Testis (tissue), 3 donors: ENCODE data around the gene CD101. TPM values are rescaled to one million over a fixed set of nuclear protein-coding genes. Genes with fewer than 3 reads are reported as not detected.

Experiments
- DNase-seq: peaks from one replicate; pipeline ENCODE4 v3.0.0-alpha.2; 2019
- H3K27ac ChIP-seq, 2 donors: fragments of 200-600 bp; sonication (generic); one replicate each; pipeline ENCODE4 v1.5.1; 2019
- H3K27me3 ChIP-seq: fragments of 200-600 bp; sonication (generic); one replicate; pipeline ENCODE4 v1.5.1; 2019
- H3K36me3 ChIP-seq: fragments of 200-600 bp; sonication (generic); one replicate; pipeline ENCODE4 v1.5.1; 2017; ENCODE audit warnings: low read depth; ENCODE audit errors: missing control alignments
- H3K4me1 ChIP-seq: fragments of 200-600 bp; sonication (generic); one replicate; pipeline ENCODE4 v1.5.1; 2019
- H3K4me3 ChIP-seq, 2 donors: fragments of 200-600 bp; sonication (generic); one replicate each; pipeline ENCODE4 v1.5.1; 2017 to 2019
- H3K9me3 ChIP-seq: fragments of 200-600 bp; sonication (generic); one replicate; pipeline ENCODE4 v1.5.1; 2017
- POLR2A ChIP-seq: fragments of 450-650 bp; IDR thresholded peaks from one replicate; pipeline ENCODE4 v1.6.1; 2017; ENCODE audit warnings: antibody characterized with exemption, mild to moderate bottlenecking, moderate library complexity
- WGBS, 2 donors: methylation state at CpG; one replicate each; pipeline ENCODE4 v1.1.5; 2018; 5-methylcytosine and 5-hydroxymethylcytosine counted together
- intact Hi-C: fragments of 100-400 bp; cut with DNase I; formaldehyde crosslinking; loops from one replicate; pipeline ENCODE4 v1.15.1; 2023; ENCODE audit warnings: low total_unique reads
- polyA plus RNA-seq: library from polyadenylated mRNA; stranded (reverse); fragments of 350-450 nt; fragmentation: Illumina TruSeq; extraction: RNeasy Lipid Tissue Mini Kit (QIAGEN cat#74804); gene quantifications from one replicate; pipeline ENCODE4 v1.2.3, GENCODE V29; 2014; ENCODE audit warnings: low read depth, low replicate concordance; ENCODE audit not compliant: insufficient read depth
- total RNA-seq, 2 donors: library from RNA; depleted of rRNA; stranded (reverse); fragments of >200 nt; gene quantifications; one replicate each; pipeline ENCODE4 v1.2.3, GENCODE V29; 2016
- TF ChIP-seq, protein P1 (sequence below), 3 experiments: fragments of 450-650 bp in 2 of 3; fragments of 200-600 bp in 1 of 3; sonication (generic) in 1 of 3; IDR thresholded peaks; one replicate each; pipeline ENCODE4 v1.5.1; 2016 to 2019; ENCODE audit warnings: antibody characterized with exemption in 3 of 3, mild to moderate bottlenecking in 2 of 3, moderate library complexity in 1 of 3

CD101 gene
- total and polyA plus RNA-seq, 3 donors from 2014 or later: 0.79 to 1.4 (median 1.2) TPM

DNA sequence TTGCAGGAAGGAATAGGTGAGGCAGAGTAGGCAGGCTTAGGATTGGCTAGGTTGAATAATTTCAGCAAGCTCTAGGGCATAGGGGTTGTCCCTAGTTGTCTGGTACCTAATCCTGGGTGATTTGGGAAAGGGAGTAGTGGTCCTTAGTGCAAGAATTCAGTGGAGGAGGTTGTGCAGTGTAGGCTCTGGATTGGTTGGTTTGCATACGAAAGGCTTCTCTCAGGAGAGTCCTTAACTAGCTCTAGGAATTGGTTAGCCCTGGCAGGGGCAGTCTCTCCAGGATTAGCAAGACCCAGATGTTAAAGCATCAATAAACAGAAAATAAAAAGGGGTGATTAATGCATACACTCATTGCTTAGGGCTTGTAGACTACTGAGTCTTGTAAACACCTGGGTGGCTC is 9.6 kb upstream of the CD101 start:
- Histone ChIP-seq H3K27me3 (no peaks in the 10 kb centered on the region), H3K9me3 (no peaks in the 10 kb centered on the region), H3K4me3 (no peak overlapping the region), H3K36me3 (no peaks in the 10 kb centered on the region), H3K4me1 (no peaks in the 10 kb centered on the region), H3K27ac (no peak overlapping the region)
- no peak for DNase-seq
- TF ChIP-seq POLR2A: no peak
- intact Hi-C loops: no loop called here
- WGBS, 2 donors: 93 to 100% methylated on average over 1 of the region's 1 CpG

DNA sequence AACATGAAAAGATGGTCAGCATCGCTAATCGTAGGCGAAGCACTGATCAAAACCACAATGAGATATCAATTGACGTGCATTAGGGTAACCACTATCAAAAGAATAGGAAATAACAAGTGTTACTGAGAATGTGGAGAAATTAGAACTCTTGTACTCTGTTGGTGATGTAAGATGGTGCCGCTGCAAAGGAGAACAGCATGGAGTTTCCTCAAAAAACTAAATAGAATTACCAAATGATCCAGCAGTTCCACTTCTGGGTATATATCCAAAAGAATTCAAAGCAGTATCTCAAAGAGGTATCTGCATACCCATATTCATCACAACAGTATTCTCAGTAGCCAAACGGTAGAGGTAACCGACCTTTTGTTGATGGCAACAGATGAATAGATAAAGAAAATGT is 8.3 kb upstream of the CD101 start:
- Histone ChIP-seq H3K4me1 (no peaks in the 10 kb centered on the region), H3K9me3 (no peaks in the 10 kb centered on the region), H3K4me3 (no peak overlapping the region), H3K36me3 (no peaks in the 10 kb centered on the region), H3K27ac (no peak overlapping the region), H3K27me3 (no peaks in the 10 kb centered on the region)
- 93 to 95% methylated on average over 7 of the region's 7 CpGs for WGBS, 2 donors
- no peak for DNase-seq
- no peak for TF ChIP-seq POLR2A
- TF ChIP-seq, protein P1, sequence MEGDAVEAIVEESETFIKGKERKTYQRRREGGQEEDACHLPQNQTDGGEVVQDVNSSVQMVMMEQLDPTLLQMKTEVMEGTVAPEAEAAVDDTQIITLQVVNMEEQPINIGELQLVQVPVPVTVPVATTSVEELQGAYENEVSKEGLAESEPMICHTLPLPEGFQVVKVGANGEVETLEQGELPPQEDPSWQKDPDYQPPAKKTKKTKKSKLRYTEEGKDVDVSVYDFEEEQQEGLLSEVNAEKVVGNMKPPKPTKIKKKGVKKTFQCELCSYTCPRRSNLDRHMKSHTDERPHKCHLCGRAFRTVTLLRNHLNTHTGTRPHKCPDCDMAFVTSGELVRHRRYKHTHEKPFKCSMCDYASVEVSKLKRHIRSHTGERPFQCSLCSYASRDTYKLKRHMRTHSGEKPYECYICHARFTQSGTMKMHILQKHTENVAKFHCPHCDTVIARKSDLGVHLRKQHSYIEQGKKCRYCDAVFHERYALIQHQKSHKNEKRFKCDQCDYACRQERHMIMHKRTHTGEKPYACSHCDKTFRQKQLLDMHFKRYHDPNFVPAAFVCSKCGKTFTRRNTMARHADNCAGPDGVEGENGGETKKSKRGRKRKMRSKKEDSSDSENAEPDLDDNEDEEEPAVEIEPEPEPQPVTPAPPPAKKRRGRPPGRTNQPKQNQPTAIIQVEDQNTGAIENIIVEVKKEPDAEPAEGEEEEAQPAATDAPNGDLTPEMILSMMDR (IDR thresholded peaks at IDR 0.05): no peak
- intact Hi-C loops: no loop called here

DNA sequence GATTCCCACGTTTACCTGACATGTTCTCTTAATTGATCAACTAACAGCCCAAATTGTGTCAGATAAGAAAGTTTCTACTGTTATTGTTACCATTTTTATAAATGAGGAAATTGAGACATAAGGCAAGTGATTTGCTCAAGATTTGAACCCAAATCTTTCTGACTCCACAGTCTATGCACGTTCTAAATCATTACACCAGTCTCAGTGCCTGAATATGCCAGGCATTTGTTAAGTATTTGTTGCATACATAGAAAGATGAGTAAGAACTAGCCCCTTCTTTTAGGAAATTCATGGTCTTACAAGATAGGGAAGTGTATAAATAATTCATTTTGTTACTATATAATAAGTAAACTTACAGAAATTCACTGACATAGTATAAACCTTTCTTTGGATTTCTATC is 7.1 kb upstream of the CD101 start:
- Histone ChIP-seq H3K27me3 (no peaks in the 10 kb centered on the region), H3K27ac (no peak overlapping the region), H3K36me3 (no peaks in the 10 kb centered on the region), H3K4me1 (no peaks in the 10 kb centered on the region), H3K9me3 (no peaks in the 10 kb centered on the region), H3K4me3 (no peak overlapping the region)
- TF ChIP-seq POLR2A: no peak
- TF ChIP-seq, protein P1 (IDR thresholded peaks at IDR 0.05): no peak
- DNase-seq: no peak
- 81 to 93% methylated on average over 2 of the region's 2 CpGs for WGBS, 2 donors
- intact Hi-C loops: no loop called here

DNA sequence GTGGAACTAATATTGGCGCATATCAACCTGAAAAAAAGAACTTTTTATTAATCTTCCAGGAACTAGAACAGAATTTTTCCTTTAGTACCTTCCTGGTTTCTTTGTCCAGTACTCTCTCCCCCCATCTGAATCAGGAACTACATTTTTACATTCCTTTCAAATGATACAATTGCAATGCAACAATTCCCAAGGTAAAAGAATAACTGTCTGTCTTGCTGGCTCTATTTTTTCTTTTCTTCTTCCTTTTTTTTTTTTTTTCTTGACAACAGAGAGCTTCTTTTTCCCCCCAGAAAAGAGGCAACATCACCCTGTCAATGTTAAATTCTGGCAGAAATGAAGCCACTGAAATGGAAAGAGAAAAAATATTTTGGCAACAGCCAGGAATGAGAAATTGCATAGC is 4.5 kb upstream of the CD101 start:
- H3K9me3 ChIP-seq: no peaks in the 10 kb centered on the region
- H3K4me1 ChIP-seq: no peaks in the 10 kb centered on the region
- intact Hi-C loops: no loop called here
- 89 to 95% methylated on average over 1 of the region's 1 CpG for WGBS, 2 donors
- no peak for DNase-seq
- H3K27ac ChIP-seq: no peak overlapping the region
- no peak for TF ChIP-seq POLR2A
- TF ChIP-seq, protein P1 (IDR thresholded peaks at IDR 0.05): no peak
- H3K27me3 ChIP-seq: no peaks in the 10 kb centered on the region
- H3K36me3 ChIP-seq: no peaks in the 10 kb centered on the region
- no peak overlapping the region for H3K4me3 ChIP-seq

DNA sequence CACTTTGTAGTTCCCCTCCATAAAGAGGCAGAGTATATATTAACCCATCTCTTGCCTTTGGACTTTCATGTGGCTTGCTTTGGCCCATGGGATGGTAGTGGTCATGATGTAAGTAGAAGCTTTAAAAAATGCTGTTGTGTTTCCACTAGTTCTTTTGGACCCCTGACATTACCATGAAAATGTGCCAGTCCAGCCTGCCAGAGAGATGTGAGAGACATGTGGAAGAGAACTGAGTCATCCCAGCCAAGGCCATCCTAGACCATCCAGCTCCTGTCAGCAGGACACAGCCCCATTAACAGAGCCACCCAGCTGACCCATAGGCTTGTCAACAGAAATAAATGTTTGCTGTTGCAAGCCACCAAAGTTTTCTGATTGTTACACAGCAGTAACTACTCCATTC is 3.9 kb upstream of the CD101 start:
- intact Hi-C loops: no loop called here
- H3K27ac ChIP-seq: no peak overlapping the region
- TF ChIP-seq POLR2A: no peak
- TF ChIP-seq, protein P1 (IDR thresholded peaks at IDR 0.05): no peak
- H3K4me1 ChIP-seq: no peaks in the 10 kb centered on the region
- H3K27me3 ChIP-seq: no peaks in the 10 kb centered on the region
- no peaks in the 10 kb centered on the region for H3K36me3 ChIP-seq
- H3K9me3 ChIP-seq: no peaks in the 10 kb centered on the region
- H3K4me3 ChIP-seq: no peak overlapping the region
- DNase-seq: no peak
